ENCODE measurements around the gene ADAD2. TPM values are rescaled to one million over a fixed set of nuclear protein-coding genes. Genes with fewer than 3 reads are reported as not detected.

ADAD2 gene
- total RNA-seq, 1 donor from 2014 or later, result not detected

- peaks cover 7% of the 10 kb centered on the region for H3K4me1 Mint-ChIP-seq
- H3F3A ChIP-seq (ENCODE audit: low read depth), result no peaks in the 10 kb centered on the region
- H2AFZ ChIP-seq (replicated peaks), result no peak overlapping the region
- H4K20me1 ChIP-seq (ENCODE audit: low read depth), result no peaks in the 10 kb centered on the region
- no peak overlapping the region for H3K4me3 ChIP-seq
- no peak for DNase-seq (ENCODE audit: low spot score)
- peak overlapping the region; percentile 21 for H3K27ac Mint-ChIP-seq
- no peaks in the 10 kb centered on the region for H3K36me3 ChIP-seq
- no peaks in the 10 kb centered on the region for H3K36me3 Mint-ChIP-seq
- peaks cover 8% of the 10 kb centered on the region for H3K4me1 ChIP-seq
- H3K4me3 Mint-ChIP-seq, result no peak overlapping the region
- H3K9me3 Mint-ChIP-seq, result no peaks in the 10 kb centered on the region
- no peak overlapping the region for H3K4me2 ChIP-seq
- no peak overlapping the region for H3K27ac ChIP-seq
- no peaks in the 10 kb centered on the region for H3K27me3 ChIP-seq
- TF ChIP-seq CTCF (IDR thresholded peaks at IDR 0.05), result no peak
- no peak for TF ChIP-seq EZH2phosphoT487 (IDR thresholded peaks at IDR 0.05)
- TF ChIP-seq EZH2 (IDR thresholded peaks at IDR 0.05), result no peak
- peaks cover 10% of the 10 kb centered on the region for H3K27me3 Mint-ChIP-seq (ENCODE audit: insufficient read depth, low read depth)
- H3K9me3 ChIP-seq (ENCODE audit: low read depth), result no peaks in the 10 kb centered on the region
- no peaks in the 10 kb centered on the region for H3K79me2 ChIP-seq (ENCODE audit: low read depth)
- H3K9ac ChIP-seq, result no peak overlapping the region
Observed at GRCh38 chr16:84205976-84206691, 15.2 kb downstream of the ADAD2 start.

GRCh38 chr16:84207251-84207650 lies 16.3 kb downstream of the ADAD2 start:
- Histone ChIP-seq H3K79me2 (ENCODE audit: low read depth) (no peaks in the 10 kb centered on the region), H3K4me2 (no peak overlapping the region), H3K9ac (no peak overlapping the region), H3K4me1 (peaks cover 8% of the 10 kb centered on the region), H3K36me3 (no peaks in the 10 kb centered on the region), H4K20me1 (ENCODE audit: low read depth) (no peaks in the 10 kb centered on the region), H3K9me3 (ENCODE audit: low read depth) (no peaks in the 10 kb centered on the region), H3F3A (ENCODE audit: low read depth) (no peaks in the 10 kb centered on the region), H3K4me3 (no peak overlapping the region), H3K27ac (no peak overlapping the region), H2AFZ (replicated peaks) (no peak overlapping the region), H3K27me3 (no peaks in the 10 kb centered on the region)
- H3K4me1 Mint-ChIP-seq, result peaks cover 7% of the 10 kb centered on the region
- no peak for DNase-seq (ENCODE audit: low spot score)
- peaks cover 10% of the 10 kb centered on the region for H3K27me3 Mint-ChIP-seq (ENCODE audit: insufficient read depth, low read depth)
- TF ChIP-seq CTCF (IDR thresholded peaks at IDR 0.05), result no peak
- no peak for TF ChIP-seq EZH2 (IDR thresholded peaks at IDR 0.05)
- TF ChIP-seq EZH2phosphoT487 (IDR thresholded peaks at IDR 0.05), result no peak
- H3K4me3 Mint-ChIP-seq, result peak overlapping the region; percentile 10
- no peaks in the 10 kb centered on the region for H3K36me3 Mint-ChIP-seq
- H3K9me3 Mint-ChIP-seq, result no peaks in the 10 kb centered on the region
- peak overlapping the region; percentile 74 for H3K27ac Mint-ChIP-seq

- Histone ChIP-seq H3K4me3 (no peak overlapping the region), H3K27me3 (no peaks in the 10 kb centered on the region), H3K36me3 (no peaks in the 10 kb centered on the region), H2AFZ (replicated peaks) (peak overlapping the region; percentile 15), H3F3A (ENCODE audit: low read depth) (no peaks in the 10 kb centered on the region), H3K9ac (no peak overlapping the region), H3K79me2 (ENCODE audit: low read depth) (no peaks in the 10 kb centered on the region), H4K20me1 (ENCODE audit: low read depth) (no peaks in the 10 kb centered on the region), H3K27ac (no peak overlapping the region), H3K4me1 (peaks cover 8% of the 10 kb centered on the region), H3K4me2 (no peak overlapping the region), H3K9me3 (ENCODE audit: low read depth) (no peaks in the 10 kb centered on the region)
- TF ChIP-seq EZH2phosphoT487 (IDR thresholded peaks at IDR 0.05) (no peak), CTCF (IDR thresholded peaks at IDR 0.05) (no peak), EZH2 (IDR thresholded peaks at IDR 0.05) (no peak)
- DNase-seq (ENCODE audit: low spot score), result peak; percentile 44
- H3K4me3 Mint-ChIP-seq, result no peak overlapping the region
- no peaks in the 10 kb centered on the region for H3K36me3 Mint-ChIP-seq
- H3K27ac Mint-ChIP-seq, result peak overlapping the region; percentile 82
- H3K4me1 Mint-ChIP-seq, result peaks cover 7% of the 10 kb centered on the region
- no peaks in the 10 kb centered on the region for H3K9me3 Mint-ChIP-seq
- peaks cover 10% of the 10 kb centered on the region for H3K27me3 Mint-ChIP-seq (ENCODE audit: insufficient read depth, low read depth)
Observed at GRCh38 chr16:84207879-84208278, 16.9 kb downstream of the ADAD2 start.
